Chondrocyte (in vitro differentiated cells): ENCODE measurements around the gene KCNQ4. TPM values are rescaled to one million over a fixed set of nuclear protein-coding genes. Genes with fewer than 3 reads are reported as not detected.

Experiments used
- DNase-seq: peaks from one replicate; pipeline ENCODE4 v3.0.0; 2021; ENCODE audit warnings: mixed read lengths, low spot score
- H3K27ac Mint-ChIP-seq: one replicate; pipeline ENCODE4 v1.8.0; 2021; ENCODE audit warnings: mild to moderate bottlenecking, moderate library complexity, mixed read lengths; ENCODE audit not compliant: unreplicated experiment
- H3K27me3 Mint-ChIP-seq: 2 replicates; pipeline ENCODE4 v1.8.0; 2021; ENCODE audit warnings: low read depth, mixed read lengths
- H3K36me3 Mint-ChIP-seq: 2 replicates; pipeline ENCODE4 v1.8.0; 2021; ENCODE audit warnings: low read depth, mixed read lengths
- H3K4me1 Mint-ChIP-seq: 2 replicates; pipeline ENCODE4 v1.8.0; 2021; ENCODE audit warnings: low read depth, mild to moderate bottlenecking, mixed read lengths
- H3K4me3 Mint-ChIP-seq: one replicate; pipeline ENCODE4 v1.8.0; 2021; ENCODE audit warnings: mild to moderate bottlenecking, moderate library complexity, mixed read lengths; ENCODE audit not compliant: unreplicated experiment
- H3K9me3 Mint-ChIP-seq: 2 replicates; pipeline ENCODE4 v1.8.0; 2021; ENCODE audit warnings: low read depth, mixed read lengths
- CTCF ChIP-seq: fragments of 200-600 bp; sonication (generic); IDR thresholded peaks from 2 replicates; pipeline ENCODE4 v1.5.0; 2021; ENCODE audit warnings: antibody characterized with exemption, mild to moderate bottlenecking, moderate library complexity
- total RNA-seq: library from RNA; stranded (reverse); gene quantifications from 3 replicates; pipeline ENCODE4 v1.2.1, GENCODE V29; 2021

Gene KCNQ4
- total RNA-seq, 1 donor from 2014 or later = 3.4 TPM

- DNase-seq = no peak
- peak overlapping the region; percentile 60 for H3K4me3 Mint-ChIP-seq
- no peak for TF ChIP-seq CTCF
- H3K4me1 Mint-ChIP-seq = peaks cover 27% of the 10 kb centered on the region
- H3K36me3 Mint-ChIP-seq = no peaks in the 10 kb centered on the region
- H3K27me3 Mint-ChIP-seq = no peaks in the 10 kb centered on the region
- no peaks in the 10 kb centered on the region for H3K9me3 Mint-ChIP-seq
- H3K27ac Mint-ChIP-seq = peak overlapping the region; percentile 27
These were observed 34.8 kb downstream of the KCNQ4 start for GRCh38 chr1:40818264-40818961.

GRCh38 chr1:40819101-40819500 is 35.5 kb downstream of the KCNQ4 start:
- DNase-seq = no peak
- Mint-ChIP-seq H3K27ac (no peak overlapping the region), H3K4me1 (peaks cover 27% of the 10 kb centered on the region), H3K9me3 (no peaks in the 10 kb centered on the region), H3K4me3 (no peak overlapping the region), H3K36me3 (no peaks in the 10 kb centered on the region), H3K27me3 (no peaks in the 10 kb centered on the region)
- TF ChIP-seq CTCF = no peak

GRCh38 chr1:40820251-40820797 is 36.7 kb downstream of the KCNQ4 start:
- H3K36me3 Mint-ChIP-seq = no peaks in the 10 kb centered on the region
- no peak overlapping the region for H3K4me3 Mint-ChIP-seq
- H3K27ac Mint-ChIP-seq = no peak overlapping the region
- H3K9me3 Mint-ChIP-seq = no peaks in the 10 kb centered on the region
- TF ChIP-seq CTCF = peak; percentile 34
- H3K4me1 Mint-ChIP-seq = peaks cover 40% of the 10 kb centered on the region
- H3K27me3 Mint-ChIP-seq = no peaks in the 10 kb centered on the region
- no peak for DNase-seq

DNA sequence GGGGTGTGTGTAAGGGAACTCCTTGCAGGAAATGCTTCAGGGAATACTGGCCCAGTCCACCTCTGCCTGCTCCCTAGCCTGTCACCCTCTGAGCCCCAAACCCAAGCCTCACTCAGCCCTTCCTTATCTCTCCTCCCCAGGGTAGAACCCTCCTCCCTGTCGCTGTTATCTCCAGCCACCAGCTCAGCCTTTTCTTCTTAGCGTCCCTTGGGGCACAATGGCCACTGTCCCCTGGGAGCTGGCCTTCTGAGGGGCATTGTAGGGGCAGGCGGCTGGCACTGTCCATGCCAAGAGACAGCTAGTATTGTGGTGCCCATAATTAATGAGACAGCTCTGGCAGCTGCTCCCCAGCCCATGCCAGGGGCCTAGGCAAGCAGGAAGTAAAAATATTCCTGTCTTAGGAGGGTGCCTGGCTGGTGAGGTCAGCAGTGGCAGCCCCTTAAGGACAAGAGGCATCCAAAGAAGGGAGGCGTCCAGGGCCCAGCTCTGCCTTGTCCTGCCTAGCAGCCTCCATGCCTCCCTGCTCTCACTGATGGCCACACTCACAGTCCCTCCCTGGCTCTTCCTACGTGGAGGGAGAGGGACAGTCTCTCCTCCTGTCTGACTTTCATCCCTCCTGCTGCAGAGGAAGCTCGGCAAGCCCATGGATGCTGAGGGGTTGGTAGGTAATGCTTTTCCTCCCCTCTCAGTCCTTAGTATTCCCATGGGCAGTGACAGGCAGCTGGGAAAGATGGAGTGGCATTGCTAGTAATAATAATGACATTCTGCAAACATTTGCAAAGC is 37.5 kb downstream of the KCNQ4 start:
- Mint-ChIP-seq H3K36me3 (no peaks in the 10 kb centered on the region), H3K27me3 (no peaks in the 10 kb centered on the region), H3K27ac (peak overlapping the region; percentile 61), H3K9me3 (no peaks in the 10 kb centered on the region), H3K4me3 (no peak overlapping the region), H3K4me1 (peaks cover 47% of the 10 kb centered on the region)
- DNase-seq = no peak
- TF ChIP-seq CTCF = no peak

- no peaks in the 10 kb centered on the region for H3K36me3 Mint-ChIP-seq
- no peaks in the 10 kb centered on the region for H3K27me3 Mint-ChIP-seq
- no peak for DNase-seq
- no peaks in the 10 kb centered on the region for H3K9me3 Mint-ChIP-seq
- no peak for TF ChIP-seq CTCF
- H3K4me1 Mint-ChIP-seq = peaks cover 52% of the 10 kb centered on the region
- no peak overlapping the region for H3K27ac Mint-ChIP-seq
- no peak overlapping the region for H3K4me3 Mint-ChIP-seq
These were observed 39.3 kb downstream of the KCNQ4 start for GRCh38 chr1:40822890-40823289.
